SK-MEL-5 (cell line): Measurements from ENCODE around the gene MEGF6. TPM values are rescaled to one million over a fixed set of nuclear protein-coding genes. Genes with fewer than 3 reads are reported as not detected.

Source experiments
- DNase-seq: peaks from one replicate; pipeline ENCODE4 v3.0.0-alpha.2; 2016; ENCODE audit warnings: low read depth, low spot score
- in situ Hi-C: cut with HindIII; loops from 2 replicates; pipeline ENCODE4 v1.10.0; 2016; ENCODE audit warnings: low sequenced_read_pairs, high pct_unique_total_duplicates, low pct_unique_long_range_greater_than_20kb
- total RNA-seq: library from RNA; depleted of rRNA; stranded (reverse); fragments of >200 nt; shearing (Covaris generic); gene quantifications from 2 replicates; pipeline ENCODE4 v1.2.3, GENCODE V29; 2014

MEGF6 gene
- total RNA-seq, 1 experiment from 2014 or later = 0.90 TPM

GRCh38 chr1:3469849-3470649 is 141.3 kb downstream of the MEGF6 start:
- in situ Hi-C loops = no loop called here
- no peak for DNase-seq

- in situ Hi-C loops = no loop called here
- no peak for DNase-seq
These were observed 142.0 kb downstream of the MEGF6 start for GRCh38 chr1:3469104-3469848.

GRCh38 chr1:3468236-3469103 is 142.8 kb downstream of the MEGF6 start:
- in situ Hi-C loops = no loop called here
- no peak for DNase-seq

- DNase-seq = no peak
- in situ Hi-C loops = no loop called here
These were observed 143.9 kb downstream of the MEGF6 start for GRCh38 chr1:3467096-3468036.

- DNase-seq = no peak
- in situ Hi-C loops = no loop called here
These were observed 144.8 kb downstream of the MEGF6 start for GRCh38 chr1:3466366-3467075.

- in situ Hi-C loops = no loop called here
- DNase-seq = no peak
These were observed 145.4 kb downstream of the MEGF6 start for GRCh38 chr1:3465935-3466321.

- in situ Hi-C loops = no loop called here
- no peak for DNase-seq
These were observed 146.0 kb downstream of the MEGF6 start for GRCh38 chr1:3465091-3465934.

- DNase-seq = no peak
- in situ Hi-C loops = no loop called here
These were observed 146.7 kb downstream of the MEGF6 start for GRCh38 chr1:3464649-3465025.

- DNase-seq = no peak
- in situ Hi-C loops = no loop called here
These were observed 147.2 kb downstream of the MEGF6 start for GRCh38 chr1:3463891-3464648.

GRCh38 chr1:3463408-3463863 is 147.9 kb downstream of the MEGF6 start:
- in situ Hi-C loops = no loop called here
- no peak for DNase-seq

- DNase-seq = no peak
- in situ Hi-C loops = no loop called here
These were observed 148.3 kb downstream of the MEGF6 start for GRCh38 chr1:3463013-3463385.

- no peak for DNase-seq
- in situ Hi-C loops = no loop called here
These were observed 148.8 kb downstream of the MEGF6 start for GRCh38 chr1:3462356-3463012.

- DNase-seq = no peak
- in situ Hi-C loops = no loop called here
These were observed 149.4 kb downstream of the MEGF6 start for GRCh38 chr1:3461934-3462275.

GRCh38 chr1:3461238-3461933 is 149.9 kb downstream of the MEGF6 start:
- in situ Hi-C loops = no loop called here
- no peak for DNase-seq
